Stimulated activated CD4-positive, alpha-beta T cell treated with anti-CD3 and anti-CD28 coated beads, Interleukin-4, amount 100 ng/mL, for 1 hour (primary cell): ENCODE data around the gene MED26.

ENCODE experiments used
- DNase-seq: peaks from one replicate; pipeline ENCODE4 v3.0.0-alpha.2; 2020

MED26 gene

GRCh38 chr19:16649734-16650133, 21.7 kb upstream of the MED26 start:
- DNase-seq, result no peak

- DNase-seq, result no peak
Observed at GRCh38 chr19:16645140-16645539, 17.1 kb upstream of the MED26 start.

- DNase-seq, result no peak
Observed at GRCh38 chr19:16641695-16642094, 13.7 kb upstream of the MED26 start.

- DNase-seq, result no peak
Observed at GRCh38 chr19:16640951-16641350, 12.9 kb upstream of the MED26 start.

GRCh38 chr19:16638666-16639065, 10.7 kb upstream of the MED26 start:
- no peak for DNase-seq

- no peak for DNase-seq
Observed at GRCh38 chr19:16637535-16637934, 9.5 kb upstream of the MED26 start.

GRCh38 chr19:16631465-16631864, 3.5 kb upstream of the MED26 start:
- DNase-seq, result no peak

- no peak for DNase-seq
Observed at GRCh38 chr19:16628984-16629691, 1.1 kb upstream of the MED26 start.

- no peak for DNase-seq
Observed at GRCh38 chr19:16627928-16628182, 149 bp downstream of the MED26 start.

- DNase-seq, result no peak
Observed at GRCh38 chr19:16627193-16627927, 644 bp downstream of the MED26 start.

- DNase-seq, result peak; percentile 28
Observed at GRCh38 chr19:16626796-16627192, 1.2 kb downstream of the MED26 start.

GRCh38 chr19:16625163-16625958, 2.6 kb downstream of the MED26 start:
- DNase-seq, result no peak

- DNase-seq, result no peak
Observed at GRCh38 chr19:16624236-16624635, 3.8 kb downstream of the MED26 start.

GRCh38 chr19:16623576-16623975, 4.4 kb downstream of the MED26 start:
- no peak for DNase-seq

- no peak for DNase-seq
Observed at GRCh38 chr19:16623066-16623465, 4.9 kb downstream of the MED26 start.

- DNase-seq, result no peak
Observed at GRCh38 chr19:16621165-16621800, 6.7 kb downstream of the MED26 start.

GRCh38 chr19:16620584-16620983, 7.4 kb downstream of the MED26 start:
- no peak for DNase-seq

GRCh38 chr19:16620018-16620417, 8.0 kb downstream of the MED26 start:
- DNase-seq, result no peak

GRCh38 chr19:16619457-16619856, 8.5 kb downstream of the MED26 start:
- no peak for DNase-seq

GRCh38 chr19:16618248-16618647, 9.8 kb downstream of the MED26 start:
- no peak for DNase-seq

- DNase-seq, result no peak
Observed at GRCh38 chr19:16615808-16616207, 12.2 kb downstream of the MED26 start.

GRCh38 chr19:16614941-16615340, 13.1 kb downstream of the MED26 start:
- DNase-seq, result no peak

- no peak for DNase-seq
Observed at GRCh38 chr19:16613841-16614240, 14.2 kb downstream of the MED26 start.

- no peak for DNase-seq
Observed at GRCh38 chr19:16612636-16613035, 15.4 kb downstream of the MED26 start.
